Measurements from ENCODE around the gene UBTF.

- TF ChIP-seq CTCF (IDR thresholded peaks at IDR 0.05) = no peak
- TF ChIP-seq POLR2A (IDR thresholded peaks at IDR 0.05) = no peak
These were observed 48.8 kb downstream of the UBTF start, which contains the start of gene ASB16 for GRCh38 chr17:44170499-44171201.
